Measurements from ENCODE around the gene RANGAP1. TPM values are rescaled to one million over a fixed set of nuclear protein-coding genes. Genes with fewer than 3 reads are reported as not detected.

Gene RANGAP1
- total and polyA plus RNA-seq, 7 experiments from 2014 or later: 22.8 to 122 (median 66.5) TPM

- DNase-seq (no peak), ATAC-seq (no peak)
- no peaks in the 10 kb centered on the region for H3K27me3 ChIP-seq (ENCODE audit: control insufficient read depth in 2 of 2, insufficient read depth in 2 of 2, low read length in 2 of 2)
- Mint-ChIP-seq H3K4me3 (no peak overlapping the region), H3K4me1 (peaks cover 14 to 45% (median 35%) of the 10 kb centered on the region in 7 donors), H3K27ac (no peak overlapping the region), H3K27me3 (no peaks in the 10 kb centered on the region), H3K36me3 (peaks cover 0 to 13% (median 8%) of the 10 kb centered on the region in 5 donors), H3K9me3 (no peaks in the 10 kb centered on the region)
- H3K4me1 ChIP-seq (ENCODE audit: control insufficient read depth in 2 of 2, insufficient read depth in 2 of 2, low read length in 2 of 2): peaks cover 0 to 8% of the 10 kb centered on the region in 2 donors
- H3K9me3 ChIP-seq (ENCODE audit: control insufficient read depth in 2 of 3, low read length in 3 of 3): no peaks in the 10 kb centered on the region
- H3K27ac ChIP-seq (ENCODE audit: low read depth, low read length): no peak overlapping the region
- intact Hi-C loops (cut with micrococcal nuclease): no loop called here
- ChIA-PET POLR2A (interaction anchor here (1.8 kb wide), 1 partner anchor 24 kb away, joined by 6 read pairs; the partner anchor contains the start of gene RANGAP1), CTCF (interaction anchor here (0.6 kb wide), 1 partner anchor 242 kb away, joined by 3 read pairs; no protein-coding TSS in a partner anchor)
- peaks cover 0 to 16% (median 0%) of the 10 kb centered on the region in 3 experiments for H3K36me3 ChIP-seq (ENCODE audit: control insufficient read depth in 2 of 3, insufficient read depth in 3 of 3, low read length in 3 of 3)
- H3K4me3 ChIP-seq (ENCODE audit: low read length): no peak overlapping the region
Measured at GRCh38 chr22:41310336-41310735, 24.3 kb upstream of the RANGAP1 start.

GRCh38 chr22:41308544-41308947 is 22.6 kb upstream of the RANGAP1 start:
- POLR2A ChIA-PET: no interaction called here
- intact Hi-C loops (cut with micrococcal nuclease): no loop called here
- Mint-ChIP-seq H3K27ac (peak overlapping the region in 4 of 9 donors; percentile 38 to 72 (median 43)), H3K27me3 (no peaks in the 10 kb centered on the region), H3K9me3 (no peaks in the 10 kb centered on the region), H3K36me3 (peaks cover 0 to 16% (median 8%) of the 10 kb centered on the region in 5 donors), H3K4me1 (peaks cover 20 to 51% (median 44%) of the 10 kb centered on the region in 7 donors), H3K4me3 (no peak overlapping the region)
- peaks cover 0 to 12% (median 0%) of the 10 kb centered on the region in 3 experiments for H3K36me3 ChIP-seq (ENCODE audit: control insufficient read depth in 2 of 3, insufficient read depth in 3 of 3, low read length in 3 of 3)
- no peak for ATAC-seq
- H3K9me3 ChIP-seq (ENCODE audit: control insufficient read depth in 2 of 3, low read length in 3 of 3): no peaks in the 10 kb centered on the region
- no peak overlapping the region for H3K4me3 ChIP-seq (ENCODE audit: low read length)
- peaks cover 0 to 8% of the 10 kb centered on the region in 2 donors for H3K4me1 ChIP-seq (ENCODE audit: control insufficient read depth in 2 of 2, insufficient read depth in 2 of 2, low read length in 2 of 2)
- DNase-seq: no peak
- no peaks in the 10 kb centered on the region for H3K27me3 ChIP-seq (ENCODE audit: control insufficient read depth in 2 of 2, insufficient read depth in 2 of 2, low read length in 2 of 2)
- CTCF ChIA-PET: no interaction called here
- no peak overlapping the region for H3K27ac ChIP-seq (ENCODE audit: low read depth, low read length)

GRCh38 chr22:41308054-41308453 is 22.1 kb upstream of the RANGAP1 start:
- Histone ChIP-seq H3K4me3 (ENCODE audit: low read length) (no peak overlapping the region), H3K27ac (ENCODE audit: low read depth, low read length) (no peak overlapping the region), H3K9me3 (ENCODE audit: control insufficient read depth in 2 of 3, low read length in 3 of 3) (no peaks in the 10 kb centered on the region), H3K4me1 (ENCODE audit: control insufficient read depth in 2 of 2, insufficient read depth in 2 of 2, low read length in 2 of 2) (peaks cover 3 to 11% of the 10 kb centered on the region in 2 donors), H3K27me3 (ENCODE audit: control insufficient read depth in 2 of 2, insufficient read depth in 2 of 2, low read length in 2 of 2) (no peaks in the 10 kb centered on the region), H3K36me3 (ENCODE audit: control insufficient read depth in 2 of 3, insufficient read depth in 3 of 3, low read length in 3 of 3) (peaks cover 0 to 12% (median 0%) of the 10 kb centered on the region in 3 experiments)
- H3K4me3 Mint-ChIP-seq: no peak overlapping the region
- DNase-seq: no peak
- intact Hi-C loops (cut with micrococcal nuclease): no loop called here
- H3K27ac Mint-ChIP-seq: peak overlapping the region in 3 of 9 donors; percentile 26 to 72 (median 38)
- H3K9me3 Mint-ChIP-seq: no peaks in the 10 kb centered on the region
- H3K27me3 Mint-ChIP-seq: no peaks in the 10 kb centered on the region
- H3K36me3 Mint-ChIP-seq: peaks cover 0 to 16% (median 8%) of the 10 kb centered on the region in 5 donors
- POLR2A ChIA-PET: interaction anchor here (0.6 to 2.0 kb wide), 2 partner anchors 22 to 446 kb away, joined by 3 to 8 read pairs; partner anchors contain the start of genes DNAJB7 and RANGAP1
- CTCF ChIA-PET: no interaction called here
- ATAC-seq: no peak
- peaks cover 25 to 55% (median 49%) of the 10 kb centered on the region in 7 donors for H3K4me1 Mint-ChIP-seq

GRCh38 chr22:41305646-41306045 is 19.7 kb upstream of the RANGAP1 start:
- Mint-ChIP-seq H3K4me3 (peak overlapping the region in 2 of 10 donors; percentile 2 to 11), H3K27ac (peak overlapping the region in 4 of 9 donors; percentile 32 to 76 (median 51)), H3K4me1 (peaks cover 25 to 54% (median 52%) of the 10 kb centered on the region in 7 donors), H3K9me3 (no peaks in the 10 kb centered on the region), H3K27me3 (no peaks in the 10 kb centered on the region), H3K36me3 (peaks cover 0 to 16% (median 5%) of the 10 kb centered on the region in 5 donors)
- DNase-seq: no peak
- H3K27ac ChIP-seq (ENCODE audit: low read depth, low read length): no peak overlapping the region
- POLR2A ChIA-PET: interaction anchor here (0.6 kb wide), 1 partner anchor 39 kb away, joined by 3 read pairs; no protein-coding TSS in a partner anchor
- H3K27me3 ChIP-seq (ENCODE audit: control insufficient read depth in 2 of 2, insufficient read depth in 2 of 2, low read length in 2 of 2): no peaks in the 10 kb centered on the region
- H3K4me1 ChIP-seq (ENCODE audit: control insufficient read depth in 2 of 2, insufficient read depth in 2 of 2, low read length in 2 of 2): peaks cover 13 to 20% of the 10 kb centered on the region in 2 donors
- H3K9me3 ChIP-seq (ENCODE audit: control insufficient read depth in 2 of 3, low read length in 3 of 3): no peaks in the 10 kb centered on the region
- intact Hi-C loops (cut with micrococcal nuclease): no loop called here
- H3K4me3 ChIP-seq (ENCODE audit: low read length): no peak overlapping the region
- ATAC-seq: no peak
- peaks cover 0 to 16% (median 0%) of the 10 kb centered on the region in 3 experiments for H3K36me3 ChIP-seq (ENCODE audit: control insufficient read depth in 2 of 3, insufficient read depth in 3 of 3, low read length in 3 of 3)
- CTCF ChIA-PET: interaction anchor here (0.6 kb wide), 2 partner anchors 174 to 850 kb away, joined by 3 read pairs; no protein-coding TSS in a partner anchor

- peak overlapping the region; percentile 22 for H3K4me3 ChIP-seq (ENCODE audit: low read length)
- no peaks in the 10 kb centered on the region for H3K9me3 ChIP-seq (ENCODE audit: control insufficient read depth in 2 of 3, low read length in 3 of 3)
- peaks cover 0 to 11% (median 0%) of the 10 kb centered on the region in 3 experiments for H3K36me3 ChIP-seq (ENCODE audit: control insufficient read depth in 2 of 3, insufficient read depth in 3 of 3, low read length in 3 of 3)
- peak overlapping the region; percentile 82 for H3K27ac ChIP-seq (ENCODE audit: low read depth, low read length)
- ATAC-seq (no peak), DNase-seq (no peak)
- Mint-ChIP-seq H3K36me3 (peaks cover 0 to 12% (median 0%) of the 10 kb centered on the region in 5 donors), H3K4me3 (peak overlapping the region; percentile 78 to 91 (median 85)), H3K27me3 (no peaks in the 10 kb centered on the region), H3K4me1 (peaks cover 19 to 43% (median 40%) of the 10 kb centered on the region in 7 donors), H3K9me3 (no peaks in the 10 kb centered on the region), H3K27ac (peak overlapping the region; percentile 44 to 90 (median 86))
- intact Hi-C loops (cut with micrococcal nuclease): loop anchor here in 1 of 2 donors (5.0 kb wide), 2 partner anchors 66 to 106 kb away; no protein-coding TSS in a partner anchor
- POLR2A ChIA-PET: interaction anchor here (0.6 to 3.0 kb wide), 6 partner anchors 15 to 446 kb away, joined by 3 to 60 read pairs (median 4); partner anchors contain the start of genes RANGAP1, ST13, TEF and TOB2
- no peaks in the 10 kb centered on the region for H3K27me3 ChIP-seq (ENCODE audit: control insufficient read depth in 2 of 2, insufficient read depth in 2 of 2, low read length in 2 of 2)
- CTCF ChIA-PET: interaction anchor here (1.0 kb wide), 1 partner anchor 10 kb away, joined by 3 read pairs; no protein-coding TSS in a partner anchor
- H3K4me1 ChIP-seq (ENCODE audit: control insufficient read depth in 2 of 2, insufficient read depth in 2 of 2, low read length in 2 of 2): peaks cover 15 to 18% of the 10 kb centered on the region in 2 donors
Measured at GRCh38 chr22:41302811-41303210, 16.8 kb upstream of the RANGAP1 start.

- H3K36me3 Mint-ChIP-seq: peaks cover 0 to 9% (median 0%) of the 10 kb centered on the region in 5 donors
- Histone ChIP-seq H3K9me3 (ENCODE audit: control insufficient read depth in 2 of 3, low read length in 3 of 3) (no peaks in the 10 kb centered on the region), H3K4me1 (ENCODE audit: control insufficient read depth in 2 of 2, insufficient read depth in 2 of 2, low read length in 2 of 2) (peaks cover 13 to 15% of the 10 kb centered on the region in 2 donors), H3K27ac (ENCODE audit: low read depth, low read length) (peak overlapping the region; percentile 82), H3K36me3 (ENCODE audit: control insufficient read depth in 2 of 3, insufficient read depth in 3 of 3, low read length in 3 of 3) (peaks cover 0 to 4% (median 0%) of the 10 kb centered on the region in 3 experiments), H3K4me3 (ENCODE audit: low read length) (peak overlapping the region; percentile 22), H3K27me3 (ENCODE audit: control insufficient read depth in 2 of 2, insufficient read depth in 2 of 2, low read length in 2 of 2) (no peaks in the 10 kb centered on the region)
- intact Hi-C loops (cut with micrococcal nuclease): loop anchor here in 1 of 2 donors (5.0 kb wide), 2 partner anchors 65 to 105 kb away; no protein-coding TSS in a partner anchor
- DNase-seq (peak in 6 of 9 donors; percentile 8 to 40 (median 15)), ATAC-seq (no peak)
- H3K9me3 Mint-ChIP-seq: no peaks in the 10 kb centered on the region
- peak overlapping the region; percentile 44 to 90 (median 86) for H3K27ac Mint-ChIP-seq
- ChIA-PET CTCF (interaction anchor here (1.0 to 1.2 kb wide), 3 partner anchors 10 to 16 kb away, joined by 3 to 7 read pairs (median 3); partner anchors contain the start of gene RANGAP1), POLR2A (interaction anchor here (0.6 to 3.0 kb wide), 12 partner anchors 9 to 446 kb away, joined by 3 to 60 read pairs (median 3); partner anchors contain the start of genes ACO2, PHF5A, RANGAP1 and RBX1)
- H3K4me3 Mint-ChIP-seq: peak overlapping the region; percentile 78 to 91 (median 85)
- peaks cover 19 to 37% (median 34%) of the 10 kb centered on the region in 7 donors for H3K4me1 Mint-ChIP-seq
- no peaks in the 10 kb centered on the region for H3K27me3 Mint-ChIP-seq
Measured at GRCh38 chr22:41302021-41302767, 16.2 kb upstream of the RANGAP1 start.

Data from naive thymus-derived CD4-positive, alpha-beta T cell (primary cell).